Fibroblast of gingiva (primary cell): ENCODE results near the gene USP27X.

Experiments
- DNase-seq: peaks from one replicate; pipeline ENCODE4 v3.0.0-alpha.2; 2011; ENCODE audit warnings: low read depth

USP27X gene

DNA sequence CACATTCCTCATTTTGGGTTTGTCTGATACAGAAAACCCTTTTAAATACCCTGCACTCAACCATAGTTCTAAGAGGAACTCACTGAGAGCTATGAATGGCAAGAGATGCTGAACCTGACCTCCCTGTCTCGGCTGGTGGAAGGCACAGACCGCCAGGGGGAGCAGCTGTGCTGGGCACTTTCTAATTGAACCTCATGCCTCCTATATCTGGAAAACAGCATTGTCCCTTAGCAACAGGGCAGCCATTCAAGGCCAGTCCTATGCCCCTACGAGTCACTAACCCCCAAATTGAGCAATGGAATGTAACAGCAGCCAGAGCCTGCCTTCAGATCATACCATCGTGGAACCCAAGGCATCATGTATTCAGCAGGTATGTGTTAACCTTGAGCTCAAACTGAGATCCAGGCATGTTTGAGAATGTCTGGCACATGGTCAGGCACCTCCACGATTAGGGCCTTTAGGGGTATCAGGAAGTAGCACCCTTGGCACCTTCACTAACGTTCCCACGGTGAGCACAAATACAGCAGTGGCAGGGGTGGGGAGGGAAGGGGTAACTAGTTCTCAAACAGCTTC lies 5.1 kb downstream of the USP27X start:
- DNase-seq: peak; percentile 51

DNA sequence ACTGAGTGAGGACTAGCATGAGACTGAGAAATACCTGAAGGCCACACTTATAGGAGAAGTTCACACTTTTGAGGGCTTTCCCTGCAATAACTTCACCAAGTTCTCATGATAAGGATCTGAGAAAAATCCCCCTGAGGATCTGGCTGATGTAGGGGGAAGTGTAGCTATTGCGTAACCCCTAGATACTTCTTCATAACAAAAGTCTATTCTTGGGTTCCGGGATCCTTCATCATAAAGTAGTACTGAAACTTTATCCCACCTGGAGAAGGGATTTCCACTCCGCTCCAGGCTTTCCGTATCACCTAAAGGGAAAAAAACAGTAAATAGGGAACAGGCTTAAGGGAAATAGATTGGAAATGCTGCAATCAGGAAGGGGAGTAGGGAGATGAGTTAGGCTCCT lies 13.3 kb downstream of the USP27X start:
- DNase-seq: no peak

DNA sequence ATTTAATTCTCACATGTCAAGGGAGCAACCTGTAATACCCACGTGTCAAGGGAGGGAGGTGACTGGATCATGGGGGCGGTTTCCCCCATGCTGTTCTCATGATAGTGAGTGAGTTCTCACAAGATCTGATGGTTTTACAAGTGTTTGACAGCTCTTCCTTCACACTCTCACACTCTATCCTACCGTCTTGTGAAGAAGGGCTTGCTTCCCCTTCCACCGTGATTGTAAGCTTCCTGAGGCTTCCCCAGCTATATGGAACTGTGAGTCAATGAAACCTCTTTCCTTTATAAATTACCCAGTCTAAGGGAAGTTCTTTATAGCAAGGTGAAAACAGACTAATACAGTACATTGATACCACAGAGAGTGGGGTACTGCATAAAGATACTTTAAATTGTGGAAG lies 17.7 kb downstream of the USP27X start:
- no peak for DNase-seq

DNA sequence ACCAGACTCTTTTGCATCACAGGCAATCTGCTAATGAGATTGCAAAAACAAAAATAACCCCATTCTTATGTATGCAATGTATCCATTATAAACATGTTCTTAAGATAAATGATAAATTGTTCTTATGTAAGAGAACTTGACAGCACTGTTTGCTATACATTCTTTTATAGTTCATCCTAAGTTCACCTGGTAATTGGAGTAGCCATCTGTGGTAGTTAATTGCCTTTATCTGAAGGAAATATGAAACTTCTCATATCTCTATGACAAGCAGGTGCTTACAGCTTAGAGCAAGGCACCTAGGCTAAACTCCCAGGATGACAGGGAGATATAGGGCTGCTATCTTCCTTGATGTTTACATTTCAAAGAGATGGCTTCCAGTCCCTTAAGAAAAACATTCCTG lies 21.8 kb downstream of the USP27X start:
- no peak for DNase-seq

DNA sequence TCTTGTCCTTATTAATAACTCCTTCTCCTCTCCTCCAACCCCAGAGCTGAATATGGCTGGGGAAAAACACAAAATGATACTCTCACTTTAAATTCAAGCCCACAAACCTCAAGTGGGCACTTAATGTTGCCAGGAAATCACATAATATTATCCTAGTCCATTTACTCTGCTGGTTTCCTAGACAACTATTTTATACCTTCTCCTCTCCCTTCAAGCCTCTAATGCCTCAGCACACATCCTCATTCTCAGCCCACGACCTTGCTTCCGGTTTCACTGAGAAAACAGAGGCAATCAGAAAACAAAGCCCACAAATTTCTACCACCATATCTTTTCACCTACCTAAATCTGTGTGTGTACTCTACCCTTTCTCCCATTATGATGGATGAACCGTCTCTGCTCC lies 31.1 kb downstream of the USP27X start:
- no peak for DNase-seq

DNA sequence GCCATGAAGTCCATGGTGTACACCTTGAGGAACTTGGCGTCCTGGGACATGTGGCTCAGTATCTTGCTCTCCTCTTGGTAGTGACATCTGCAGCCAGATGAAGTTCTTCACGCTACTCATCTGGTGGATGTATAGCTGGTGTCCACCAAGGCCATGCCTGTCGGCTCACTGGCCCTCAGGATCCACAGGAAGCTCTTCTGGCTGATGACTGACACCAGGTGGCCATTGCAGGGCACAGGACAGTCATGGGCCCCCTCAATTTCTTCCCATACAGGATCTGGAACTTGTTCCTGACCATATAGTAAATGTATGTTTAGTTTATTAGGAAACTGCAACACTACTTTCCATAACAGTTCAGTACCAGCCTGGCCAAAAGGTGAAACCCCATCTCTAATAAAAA lies 32.8 kb downstream of the USP27X start:
- no peak for DNase-seq

DNA sequence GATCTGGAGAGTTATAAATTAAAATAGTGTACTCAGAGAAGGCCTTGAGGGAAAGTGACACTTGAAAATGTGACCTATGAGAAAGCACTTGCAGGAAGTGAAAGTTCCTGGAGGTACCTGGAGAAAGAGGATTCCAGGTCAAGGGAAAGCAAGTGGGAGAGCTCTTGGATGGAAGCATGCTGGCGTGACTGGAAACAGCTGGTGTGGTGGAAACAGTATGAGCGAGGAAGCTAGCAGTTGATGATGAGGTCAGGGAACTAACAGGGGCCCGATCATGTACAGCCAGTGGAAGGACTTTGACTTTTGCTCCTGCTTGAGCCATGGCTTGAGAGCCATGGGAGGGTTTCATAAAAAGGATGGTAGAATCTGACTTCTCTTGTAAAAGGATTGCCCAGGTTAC lies 33.6 kb downstream of the USP27X start:
- no peak for DNase-seq

DNA sequence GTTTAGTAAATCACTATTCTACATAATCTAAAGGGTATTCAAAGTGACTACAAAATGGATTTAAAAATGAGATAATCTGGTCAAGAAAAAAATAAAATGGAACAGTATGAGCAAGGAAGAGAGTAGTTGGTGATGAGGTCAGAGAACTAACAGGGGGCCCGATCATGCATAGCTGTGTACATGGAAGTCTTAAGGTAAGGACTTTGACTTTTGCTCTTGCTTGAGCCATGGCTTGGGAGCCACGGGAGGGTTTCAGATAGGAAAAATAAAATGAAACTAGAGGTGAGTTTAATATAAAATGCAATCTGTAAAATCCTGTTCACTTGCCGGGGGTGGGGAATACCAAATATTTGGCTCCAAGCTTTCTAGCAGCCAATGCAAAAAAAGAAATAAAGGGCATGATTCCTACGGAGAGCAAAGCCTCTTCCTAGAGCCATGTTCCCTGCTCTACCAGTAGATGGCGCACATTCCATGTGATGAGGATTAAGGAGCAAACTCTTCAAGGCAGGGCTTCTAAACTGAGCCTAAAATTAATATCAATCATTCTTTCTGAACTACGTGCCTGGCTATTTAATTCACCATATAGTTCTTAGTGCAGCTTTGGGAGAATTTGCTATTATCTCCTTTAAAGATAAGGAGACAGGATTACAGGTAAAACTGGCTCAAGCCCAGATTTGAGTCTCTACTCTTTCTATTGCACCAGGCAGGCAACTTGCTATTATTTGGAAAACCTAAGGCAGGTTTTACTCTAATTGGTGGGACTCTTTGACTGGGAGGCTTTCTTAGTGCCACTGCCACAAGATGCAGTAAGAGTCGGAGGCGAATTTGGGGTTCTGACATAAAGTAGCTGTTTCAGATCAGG lies 36.3 kb downstream of the USP27X start:
- DNase-seq: peak; percentile 35

DNA sequence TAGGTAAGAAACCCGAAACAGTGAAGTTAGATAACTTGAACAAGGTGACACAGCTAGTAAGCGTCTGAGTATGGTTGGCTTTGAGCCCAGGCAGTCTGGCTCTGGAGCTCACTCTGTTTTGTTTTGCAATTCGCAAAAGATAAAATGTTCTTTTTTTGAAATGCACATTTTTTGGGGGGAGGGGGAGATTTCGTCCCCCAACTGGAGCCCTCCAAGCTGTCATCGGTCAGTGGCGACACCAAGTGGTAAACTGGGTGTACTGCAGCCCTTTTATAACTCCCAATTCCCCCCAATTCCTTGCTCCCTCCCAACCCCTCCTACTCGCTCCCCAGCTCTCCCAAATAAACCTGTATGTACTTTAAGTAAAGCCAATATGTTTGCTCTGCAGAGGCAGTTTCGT lies 40.3 kb downstream of the USP27X start:
- peak; percentile 9 for DNase-seq

DNA sequence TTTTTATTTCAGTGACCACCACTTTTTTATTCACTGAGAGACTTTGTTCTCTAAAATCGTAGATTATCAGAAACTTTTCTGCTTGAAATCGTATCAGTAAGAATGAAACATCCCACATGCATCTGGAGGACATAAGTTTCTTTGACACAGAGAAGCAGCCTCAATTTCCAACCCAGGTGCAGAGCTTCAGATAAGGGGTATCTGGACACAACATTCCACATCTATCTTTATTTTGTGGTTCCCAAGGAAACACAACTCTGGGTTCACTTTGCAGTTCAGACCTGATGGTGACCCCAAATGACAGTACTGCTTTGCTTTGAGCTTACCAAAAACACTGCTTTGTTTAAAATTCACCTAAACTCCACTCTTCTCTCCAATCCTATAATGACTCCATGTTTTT lies 41.8 kb downstream of the USP27X start:
- DNase-seq: no peak

DNA sequence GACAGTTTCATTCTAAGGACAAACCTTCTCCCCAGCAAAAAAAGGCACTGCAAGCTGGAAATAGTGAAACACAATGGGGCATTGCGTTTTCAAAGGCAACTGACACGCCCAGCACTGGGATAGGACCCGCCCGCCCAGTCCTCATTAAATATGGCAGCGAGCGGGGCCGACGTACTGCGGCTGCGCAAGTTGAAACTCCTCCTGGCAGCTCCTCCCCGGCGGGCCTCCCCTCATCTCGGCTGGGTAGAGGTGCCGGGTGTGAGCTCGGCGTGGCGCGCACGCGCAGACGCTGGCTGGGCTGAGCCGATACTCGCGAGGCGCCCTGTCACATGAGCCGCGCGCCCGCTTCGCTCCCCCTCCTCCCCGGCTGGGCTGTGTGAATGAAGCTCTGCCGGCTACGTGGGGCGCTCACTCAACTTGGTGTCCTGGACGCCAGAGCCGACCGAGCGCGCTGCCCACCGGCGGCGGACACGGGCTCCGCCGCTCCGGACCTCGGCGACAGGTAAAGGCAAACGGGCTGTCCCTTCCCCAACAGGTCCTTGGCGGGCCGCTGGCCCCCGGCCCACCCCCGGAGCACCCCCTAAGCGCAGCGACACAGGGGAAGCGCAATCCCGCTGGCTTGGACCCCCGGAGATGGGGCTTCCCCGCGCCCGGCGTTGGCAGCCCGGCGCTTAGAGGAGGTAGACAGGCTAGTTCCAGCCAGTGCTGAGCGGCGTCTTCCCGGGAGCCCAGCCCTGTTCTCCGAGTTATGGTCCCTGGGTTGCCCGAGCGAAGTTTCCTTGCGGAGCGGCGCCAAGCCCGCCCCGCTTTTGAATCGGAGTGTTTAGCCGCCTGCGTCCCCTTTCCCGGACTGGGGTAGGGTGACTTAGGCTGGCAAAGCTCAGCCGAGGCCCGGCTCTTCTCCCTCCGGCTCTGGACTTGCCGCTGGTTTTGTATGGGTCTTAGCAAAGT lies 43.3 kb downstream of the USP27X start, which contains the start of gene CLCN5:
Gene CLCN5, plus strand, starts transcription at position 306 of the 951 bp plus-strand sequence. CDS start 2,703 bp downstream, outside the sequence.
- DNase-seq: peak; percentile 94

DNA sequence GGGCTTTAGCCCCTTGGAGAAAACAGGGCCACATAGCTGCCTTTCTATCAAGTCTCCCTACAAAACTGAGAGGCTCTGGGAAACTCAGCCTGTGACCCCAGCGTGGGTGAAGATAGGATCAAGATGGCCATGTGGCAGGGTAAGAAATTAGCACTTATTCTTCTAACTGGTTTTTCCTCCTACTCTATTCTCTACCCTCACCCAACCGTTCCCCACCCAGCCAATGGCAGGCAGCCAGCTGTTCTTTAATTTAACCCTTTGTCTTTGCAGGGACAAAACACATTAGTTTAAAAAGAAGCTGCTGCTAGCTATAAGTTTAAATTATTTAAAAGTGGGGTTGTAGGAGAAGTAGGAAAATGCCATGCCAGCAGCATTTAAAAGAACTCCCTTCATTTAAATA lies 45.9 kb downstream of the USP27X start:
- no peak for DNase-seq

DNA sequence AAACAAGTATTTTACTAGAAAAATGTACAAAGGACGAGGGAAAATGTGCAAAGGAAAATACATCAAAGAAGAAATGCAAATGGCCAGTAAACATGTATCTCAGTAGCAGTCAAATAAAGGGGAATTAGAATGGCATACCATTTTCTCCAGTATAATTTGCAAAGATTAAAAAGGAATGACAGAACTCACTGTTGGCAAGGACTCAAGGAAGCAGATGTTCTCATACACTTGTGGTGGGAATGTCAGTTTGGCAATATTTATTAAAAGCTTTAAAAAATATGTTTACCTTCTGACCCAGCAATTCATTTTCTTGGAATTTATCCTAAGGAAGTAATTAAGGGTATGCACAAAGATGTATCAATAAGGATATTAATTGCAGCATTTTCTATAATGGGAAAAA lies 50.8 kb downstream of the USP27X start:
- DNase-seq: peak; percentile 40
